COR-L47 (cell line): ENCODE data around the gene ITGB3.
"Not testable (repeated sequence)": the region's sequence is repeated elsewhere in the genome, so short reads cannot be mapped to it uniquely, and the experiment has no call there.

Experiments used
- DNase-seq: peaks from one replicate; lab custom pipeline; 2025; lab: John Stamatoyannopoulos, UW

The ITGB3 gene

DNA sequence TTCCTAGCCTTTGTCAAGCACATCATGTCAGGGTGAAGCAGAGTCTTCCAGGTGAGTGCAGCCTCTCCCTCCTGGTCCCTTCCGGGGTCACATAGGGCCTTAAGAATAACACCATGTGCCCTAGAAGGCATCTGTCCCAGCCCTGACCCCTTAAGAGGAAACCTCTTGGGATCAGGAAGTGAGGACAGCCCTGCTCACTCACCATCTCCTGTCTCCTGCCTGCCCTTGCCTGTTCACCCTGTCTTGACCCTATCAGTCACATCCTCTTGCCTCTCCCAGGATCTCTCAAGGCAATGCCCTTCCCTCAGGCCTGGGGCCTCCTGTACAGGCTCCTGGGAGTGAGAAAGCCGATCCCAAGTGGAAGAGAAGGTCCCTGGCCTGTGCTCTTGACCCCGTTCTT, 30.6 kb upstream of the ITGB3 start:
- no peak for DNase-seq

GRCh38 chr17:47223460-47223859, 30.2 kb upstream of the ITGB3 start:
- no peak for DNase-seq

DNA sequence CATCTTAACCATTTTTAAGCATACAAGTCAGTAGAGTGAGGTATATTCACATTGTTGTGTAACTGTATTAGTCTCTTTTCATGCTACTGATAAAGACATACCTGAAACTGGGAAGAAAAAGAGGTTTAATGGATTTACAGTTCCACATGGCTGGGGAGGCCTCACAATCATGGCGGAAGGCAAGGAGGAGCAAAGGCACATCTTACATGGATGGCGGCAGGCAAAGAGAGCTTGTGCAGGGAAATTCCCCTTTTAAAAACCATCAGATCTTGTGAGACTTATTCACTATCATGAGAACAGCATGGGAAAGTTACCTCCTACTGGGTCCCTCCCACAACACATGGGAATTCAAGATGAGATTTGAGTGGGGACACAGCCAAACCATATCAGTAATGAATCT, 29.6 kb upstream of the ITGB3 start:
- not testable (repeated sequence) for DNase-seq

DNA sequence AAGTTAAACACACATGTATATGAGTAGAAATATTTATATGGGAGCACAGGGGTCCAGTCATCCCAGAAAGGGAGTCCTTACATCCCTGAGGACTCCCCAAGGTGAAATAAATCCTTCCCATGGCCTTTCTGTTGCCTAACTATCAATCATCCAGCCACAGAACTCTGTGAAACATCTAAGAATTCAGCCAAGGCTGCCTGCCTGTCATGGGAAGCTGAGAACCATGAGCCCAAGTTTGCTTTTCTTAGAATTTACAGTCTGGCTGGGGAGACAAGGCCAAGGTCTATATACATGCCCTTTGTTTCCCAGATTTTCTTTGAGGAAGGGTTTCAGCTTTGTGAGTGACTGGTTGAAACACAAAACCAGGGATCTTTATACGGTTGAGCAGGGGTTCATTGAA, 28.7 kb upstream of the ITGB3 start:
- DNase-seq = no peak

DNA sequence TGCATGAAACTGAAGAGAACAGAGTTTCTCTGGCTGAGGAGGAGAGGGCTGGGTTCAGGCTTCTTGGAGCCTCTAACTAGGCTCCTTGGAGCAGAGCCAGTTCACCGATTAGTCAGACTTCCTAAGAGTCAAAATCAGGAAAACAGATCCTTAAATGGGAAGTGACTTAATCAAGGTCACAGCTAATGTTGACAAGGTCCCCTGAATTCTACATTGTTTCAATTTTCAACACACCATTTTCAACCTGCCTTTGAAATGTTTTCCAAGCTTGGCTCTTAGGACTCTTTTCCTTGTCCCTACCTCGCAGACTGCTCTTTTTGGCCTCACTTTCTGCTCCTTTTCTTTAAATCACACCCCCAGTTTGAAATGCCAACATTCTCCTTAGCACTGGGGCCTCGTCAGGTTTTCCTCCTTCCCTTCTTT, 28.2 kb upstream of the ITGB3 start:
- DNase-seq = peak; percentile 17

- DNase-seq = no peak
Observed at GRCh38 chr17:47225911-47226688, 27.5 kb upstream of the ITGB3 start.

DNA sequence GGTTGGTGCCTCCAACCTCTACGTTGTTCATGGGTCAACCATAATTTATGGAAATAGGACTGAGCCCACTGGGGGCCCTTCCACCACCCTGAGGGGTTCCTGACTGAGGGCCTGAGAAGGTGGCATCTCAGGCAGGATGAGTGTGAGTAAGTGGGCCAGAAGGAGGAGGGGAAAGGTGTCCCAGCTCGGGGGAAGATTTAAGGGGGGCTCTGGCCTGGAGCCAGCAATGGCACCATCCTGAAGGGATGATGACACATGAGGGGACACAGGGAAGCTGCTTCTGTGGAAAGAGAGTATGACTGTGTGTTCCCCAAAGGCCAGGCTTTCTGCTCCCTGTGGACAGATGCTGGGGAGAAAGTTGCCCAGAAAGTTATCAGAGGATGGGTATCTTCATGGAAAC, 25.8 kb upstream of the ITGB3 start:
- no peak for DNase-seq

DNA sequence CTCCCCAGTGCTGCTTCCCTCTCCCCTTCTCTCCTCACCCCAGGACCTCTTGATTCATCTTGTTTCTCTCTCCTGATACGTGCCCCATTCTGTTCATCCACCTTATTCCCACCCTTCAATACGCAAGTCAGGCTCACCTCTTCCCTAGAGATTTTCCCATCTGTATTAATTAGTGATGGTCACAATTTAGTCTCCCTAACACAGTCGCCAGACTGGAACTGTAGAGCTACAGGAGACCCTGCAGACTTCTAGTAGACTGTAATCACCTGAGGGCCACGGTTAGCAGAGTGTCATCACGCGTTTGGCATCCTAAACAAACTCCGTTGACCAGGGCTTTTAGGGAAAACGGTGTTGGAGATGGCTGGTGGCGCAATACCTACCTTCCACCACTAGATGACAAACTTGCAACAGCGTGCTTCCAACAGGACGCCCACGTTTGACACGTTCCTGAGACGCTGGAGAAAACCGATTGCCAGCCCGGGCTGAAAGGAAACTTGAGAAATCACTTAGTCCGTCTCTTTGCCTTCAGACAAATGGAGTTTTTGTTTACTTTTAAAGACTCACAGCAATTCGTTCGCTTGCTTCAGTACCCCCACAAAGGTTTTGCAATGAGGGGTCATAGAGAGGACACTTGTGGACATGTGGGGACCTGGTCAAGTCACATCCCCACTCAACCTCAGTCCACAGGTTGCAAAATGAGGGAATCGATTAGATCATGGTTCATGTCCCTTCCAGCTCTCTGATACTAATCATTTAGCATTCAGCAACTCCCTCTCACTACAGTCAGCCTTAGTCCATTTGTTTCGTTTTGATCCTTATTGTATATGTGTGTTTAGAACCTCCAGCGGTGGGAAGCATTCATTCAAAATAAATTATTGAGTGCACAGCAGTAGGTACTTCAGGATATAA, 23.8 kb upstream of the ITGB3 start:
- DNase-seq = peak; percentile 72

DNA sequence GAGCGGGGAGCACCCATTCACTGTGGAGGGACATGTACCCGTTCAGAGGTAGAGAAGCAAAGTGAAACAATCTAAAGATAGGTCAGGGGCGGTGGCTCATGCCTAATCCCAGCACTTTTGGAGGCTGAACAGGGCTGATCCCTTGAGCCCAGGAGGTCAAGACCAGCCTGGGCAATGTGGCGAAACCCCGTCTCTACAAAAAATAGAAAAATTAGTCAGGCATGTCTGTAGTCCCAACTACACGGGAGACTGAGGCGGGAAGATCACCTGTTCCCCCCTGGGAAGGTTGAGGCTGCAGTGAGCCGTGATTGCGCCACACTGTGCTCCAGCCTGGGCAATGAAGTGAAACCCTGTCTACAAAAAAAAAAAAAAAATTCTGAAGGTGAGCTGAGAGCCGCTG, 22.8 kb upstream of the ITGB3 start:
- no peak for DNase-seq

- DNase-seq = no peak
Observed at GRCh38 chr17:47231334-47231733, 22.3 kb upstream of the ITGB3 start.

DNA sequence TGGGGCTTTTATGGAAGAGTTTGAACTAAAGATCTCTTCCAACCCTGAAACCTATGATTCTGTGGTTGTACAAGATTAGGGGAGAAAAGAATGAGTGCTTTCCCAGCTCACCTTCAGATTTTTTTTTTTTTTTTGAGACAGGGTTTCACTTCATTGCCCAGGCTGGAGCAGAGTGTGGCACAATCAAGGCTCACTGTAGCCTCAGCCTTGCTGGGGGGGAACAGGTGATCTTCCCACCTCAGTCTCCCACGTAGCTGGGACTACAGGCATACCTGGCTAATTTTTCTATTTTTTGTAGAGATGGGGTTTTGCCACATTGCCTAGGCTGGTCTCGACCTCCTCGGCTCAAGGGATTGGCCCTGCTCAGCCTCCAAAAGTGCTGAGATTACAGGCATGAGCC, 21.8 kb upstream of the ITGB3 start:
- DNase-seq = no peak

- DNase-seq = no peak
Observed at GRCh38 chr17:47232465-47232864, 21.2 kb upstream of the ITGB3 start.

- DNase-seq = no peak
Observed at GRCh38 chr17:47235506-47235905, 18.1 kb upstream of the ITGB3 start.

DNA sequence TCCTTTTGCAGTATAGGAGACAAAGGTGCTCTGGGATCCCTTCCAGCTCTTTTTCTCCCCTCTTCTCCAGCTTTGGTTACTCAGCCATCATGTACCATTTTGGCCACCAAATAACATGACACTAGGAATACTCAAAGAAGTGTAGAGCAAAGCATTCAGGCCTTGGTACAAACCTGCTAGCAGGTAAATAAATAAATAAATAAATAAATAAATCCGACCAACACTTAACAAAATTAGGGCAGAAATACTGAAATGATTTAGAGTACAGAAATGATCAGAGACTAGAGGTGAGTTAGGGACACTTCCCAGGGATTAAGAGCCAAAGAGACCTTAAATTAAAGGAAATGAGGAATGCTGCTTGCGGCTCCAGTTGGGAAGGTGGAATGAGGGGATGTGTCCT, 17.7 kb upstream of the ITGB3 start:
- DNase-seq = no peak

DNA sequence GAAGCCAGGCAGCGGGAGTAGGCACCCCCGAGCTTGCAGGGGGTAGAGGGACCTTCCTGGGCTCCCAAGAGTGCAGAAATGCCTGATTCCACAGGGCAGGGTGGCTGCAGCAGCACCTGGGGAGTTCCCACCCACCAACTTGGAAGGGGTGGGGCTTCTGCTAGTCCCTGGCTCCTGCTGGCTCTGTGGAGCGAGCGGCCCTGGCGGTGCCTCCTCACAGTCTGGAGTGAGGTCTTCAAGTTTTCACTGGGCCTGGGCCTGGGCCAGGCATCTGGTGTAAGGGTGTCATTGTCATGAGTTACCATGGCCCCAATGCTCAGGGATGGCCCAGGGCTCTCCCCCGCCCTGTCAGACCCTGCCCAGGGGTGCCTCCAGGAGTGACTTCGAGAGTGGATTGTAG, 15.8 kb upstream of the ITGB3 start:
- no peak for DNase-seq

DNA sequence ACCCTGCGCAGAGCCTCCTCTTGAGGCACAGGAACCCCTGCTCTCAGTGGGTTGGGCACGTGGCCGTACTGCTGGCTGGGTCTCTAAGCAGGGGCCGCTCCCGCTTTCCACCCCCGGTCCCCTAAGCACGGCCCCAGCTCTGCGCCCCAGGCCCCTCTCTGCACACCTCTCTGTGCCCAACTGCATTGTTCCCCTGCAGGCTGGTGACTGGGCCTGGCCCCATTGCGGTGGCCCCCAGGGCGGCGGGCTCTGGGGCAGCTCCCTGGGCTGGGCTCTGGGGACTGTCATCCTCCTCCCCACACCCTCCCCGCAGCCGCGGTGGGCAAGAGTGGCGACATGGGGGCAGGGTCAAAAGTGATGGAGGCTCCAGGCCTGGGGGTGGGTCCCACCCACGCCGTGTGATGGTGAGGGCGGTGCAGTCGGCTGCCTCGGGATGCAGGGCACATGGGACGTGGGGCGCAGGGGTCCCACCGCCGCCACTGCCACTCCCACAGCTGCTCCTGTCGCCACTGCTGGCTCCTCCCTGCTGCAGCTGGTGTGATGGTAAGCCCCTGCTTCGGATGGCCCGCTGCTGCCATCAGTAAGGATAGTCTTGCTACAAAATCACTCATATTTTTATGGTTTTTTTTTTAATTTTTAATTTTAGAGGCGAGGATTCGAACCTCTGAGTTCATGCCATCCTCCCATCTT, 15.2 kb upstream of the ITGB3 start:
- no peak for DNase-seq

DNA sequence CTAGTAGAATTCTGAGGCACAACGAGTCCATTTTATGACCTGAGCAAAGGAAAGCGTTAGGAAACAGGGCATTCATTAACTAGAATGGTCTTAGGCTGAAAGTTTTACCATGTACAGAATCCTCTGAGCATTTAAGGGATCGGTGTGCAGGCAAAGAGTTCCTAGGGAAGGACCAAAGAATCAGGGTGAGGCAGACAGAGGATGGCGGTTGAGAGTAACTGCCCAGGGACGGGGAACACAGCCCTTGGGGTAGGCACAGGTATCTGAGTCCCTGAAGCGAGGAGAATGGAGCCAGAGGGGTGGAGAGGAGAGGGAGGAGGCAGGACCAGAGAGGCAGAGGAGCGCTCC, 14.0 kb upstream of the ITGB3 start:
- no peak for DNase-seq

GRCh38 chr17:47239967-47240651, 13.5 kb upstream of the ITGB3 start:
- DNase-seq = peak; percentile 32

GRCh38 chr17:47240806-47241205, 12.8 kb upstream of the ITGB3 start:
- no peak for DNase-seq

DNA sequence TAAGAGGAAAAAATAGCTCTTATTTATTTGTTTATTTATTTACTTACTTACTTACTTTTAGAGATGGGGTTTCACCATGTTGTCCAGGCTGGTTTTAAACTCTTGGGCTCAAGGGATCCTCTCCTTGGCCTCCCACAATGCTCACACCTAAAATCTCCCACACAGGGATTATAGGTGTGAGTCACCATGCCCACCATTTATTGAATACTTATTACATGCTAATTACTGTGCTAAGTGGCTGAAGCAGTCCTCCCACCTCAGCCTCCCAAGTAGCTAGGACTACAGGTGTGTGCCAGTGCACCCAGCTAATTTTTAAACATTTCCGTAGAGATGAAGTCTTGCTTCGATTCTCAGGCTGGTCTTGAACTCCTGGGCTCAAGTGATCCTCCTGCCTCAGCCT, 11.0 kb upstream of the ITGB3 start:
- no peak for DNase-seq

- DNase-seq = no peak
Observed at GRCh38 chr17:47243737-47244598, 9.7 kb upstream of the ITGB3 start.
